SU-DHL-6 (cell line): Measurements from ENCODE around the gene KRT8.

Source experiments
- CTCF ChIP-seq: fragments of 200-600 bp; sonication (generic); IDR thresholded peaks from one replicate; pipeline ENCODE4 v1.5.1; 2017; ENCODE audit warnings: antibody characterized with exemption, mild to moderate bottlenecking, low read length, moderate library complexity; ENCODE audit not compliant: insufficient read depth, poor library complexity, severe bottlenecking
- EZH2phosphoT487 ChIP-seq: fragments of 200-600 bp; sonication (generic), shearing (Covaris generic); conservative IDR thresholded peaks from 2 replicates; pipeline ENCODE4 v1.6.1; 2018; ENCODE audit warnings: mild to moderate bottlenecking, antibody characterized with exemption, low read length, moderate library complexity, mixed read lengths

DNA sequence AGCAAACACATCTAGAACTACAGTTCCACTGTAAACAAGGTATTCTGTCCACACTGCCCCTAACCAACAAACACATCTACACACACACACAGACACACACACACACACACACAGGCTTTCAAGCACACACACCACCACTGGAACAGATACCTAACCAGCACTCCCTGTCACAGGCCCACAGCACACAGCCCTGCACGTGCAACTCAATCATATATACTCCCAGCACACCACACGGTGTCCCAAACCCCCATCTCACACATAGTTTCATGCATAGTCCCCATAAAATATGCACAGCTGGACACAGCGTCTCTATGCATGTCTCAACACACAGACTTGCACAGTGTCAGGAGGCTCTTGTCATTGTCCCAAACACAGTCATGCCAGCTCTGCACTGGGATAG lies 27.6 kb downstream of the KRT8 start:
- TF ChIP-seq EZH2phosphoT487 (no peak), CTCF (no peak)
